DOHH2 (cell line): Measurements from ENCODE around the gene RBFOX2.

Experiments used
- CTCF ChIP-seq: fragments of 200-600 bp; sonication (generic); IDR thresholded peaks from one replicate; pipeline ENCODE4 v1.5.1; 2014; ENCODE audit warnings: antibody characterized with exemption, mild to moderate bottlenecking, low read depth, low read length; ENCODE audit not compliant: poor library complexity, severe bottlenecking
- EZH2phosphoT487 ChIP-seq: fragments of 200-600 bp; sonication (generic); IDR thresholded peaks from 2 replicates; pipeline ENCODE4 v1.6.1; 2017; ENCODE audit warnings: borderline replicate concordance, mild to moderate bottlenecking, antibody characterized with exemption, low read length, moderate library complexity, mixed read lengths

GRCh38 chr22:35870517-35871293, 157.9 kb downstream of the RBFOX2 start:
- TF ChIP-seq CTCF (no peak), EZH2phosphoT487 (no peak)
